ENCODE measurements around the gene MED16.
A peak's percentile ranks its signal among the peaks of the same experiment; 100 is the strongest.
"Not testable (repeated sequence)": the region's sequence is repeated elsewhere in the genome, so short reads cannot be mapped to it uniquely, and the experiment has no call there.

MED16 gene

GRCh38 chr19:861756-862580 is 31.0 kb downstream of the MED16 start:
- peak; percentile 38 for ATAC-seq (replicated peaks)
- H3K36me3 Mint-ChIP-seq (ENCODE audit: insufficient read depth) = peaks cover 9% of the 10 kb centered on the region
- peaks cover 0 to 12% of the 10 kb centered on the region in 2 donors for H3K27me3 Mint-ChIP-seq
- peak overlapping the region; percentile 73 to 79 for H3K4me3 Mint-ChIP-seq
- peaks cover 9 to 18% of the 10 kb centered on the region in 2 donors for H3K4me1 Mint-ChIP-seq (ENCODE audit: low read depth in 2 of 2)
- H3K9me3 Mint-ChIP-seq = no peaks in the 10 kb centered on the region
- peak; percentile 51 to 56 (median 54) for DNase-seq
- peak overlapping the region in 1 of 2 donors; percentile 52 for H3K27ac Mint-ChIP-seq

- Mint-ChIP-seq H3K4me3 (peak overlapping the region; percentile 73 to 79), H3K4me1 (ENCODE audit: low read depth in 2 of 2) (peaks cover 9 to 19% of the 10 kb centered on the region in 2 donors)
- ATAC-seq (replicated peaks) = no peak
These were observed 31.7 kb downstream of the MED16 start for GRCh38 chr19:861141-861755.

GRCh38 chr19:858868-859843 is 33.8 kb downstream of the MED16 start, which contains the start of gene CFD:
CFD (plus strand) TSS chr19:859664; CDS start chr19:859690, 26 bp downstream.
- Mint-ChIP-seq H3K27ac (no peak within 1 kb of the TSS), H3K9me3 (no peaks in the 10 kb centered on the region), H3K4me3 (peak within 1 kb of the TSS; percentile 44 to 45), H3K27me3 (peaks cover 0 to 12% of the 10 kb centered on the region in 2 donors), H3K4me1 (ENCODE audit: low read depth in 2 of 2) (peaks cover 9 to 19% of the 10 kb centered on the region in 2 donors), H3K36me3 (ENCODE audit: insufficient read depth) (peaks cover 7% of the 10 kb centered on the region)
- DNase-seq = no peak
- no peak for ATAC-seq (replicated peaks)

More at GRCh38 chr19:861141-861755, 31.7 kb downstream of the MED16 start:
- no peak for DNase-seq
- no peak overlapping the region for H3K27ac Mint-ChIP-seq
- H3K27me3 Mint-ChIP-seq = peaks cover 0 to 12% of the 10 kb centered on the region in 2 donors
- peaks cover 7% of the 10 kb centered on the region for H3K36me3 Mint-ChIP-seq (ENCODE audit: insufficient read depth)
- no peaks in the 10 kb centered on the region for H3K9me3 Mint-ChIP-seq

GRCh38 chr19:858284-858683 is 34.7 kb downstream of the MED16 start:
- Mint-ChIP-seq H3K27me3 (peaks cover 0 to 12% of the 10 kb centered on the region in 2 donors), H3K36me3 (ENCODE audit: insufficient read depth) (peaks cover 2% of the 10 kb centered on the region), H3K9me3 (no peaks in the 10 kb centered on the region), H3K4me3 (no peak overlapping the region), H3K27ac (no peak overlapping the region), H3K4me1 (ENCODE audit: low read depth in 2 of 2) (peaks cover 9 to 12% of the 10 kb centered on the region in 2 donors)
- DNase-seq (no peak), ATAC-seq (replicated peaks) (no peak)

- Mint-ChIP-seq H3K36me3 (ENCODE audit: insufficient read depth) (no peaks in the 10 kb centered on the region), H3K4me1 (ENCODE audit: low read depth in 2 of 2) (peaks cover 2 to 3% of the 10 kb centered on the region in 2 donors), H3K27me3 (peaks cover 0 to 20% of the 10 kb centered on the region in 2 donors), H3K27ac (no peak overlapping the region), H3K4me3 (no peak overlapping the region), H3K9me3 (no peaks in the 10 kb centered on the region)
- DNase-seq = no peak
- no peak for ATAC-seq (replicated peaks)
These were observed 37.3 kb downstream of the MED16 start for GRCh38 chr19:855566-856120.

GRCh38 chr19:855142-855541 is 37.8 kb downstream of the MED16 start:
- no peak for ATAC-seq (replicated peaks)
- no peak overlapping the region for H3K27ac Mint-ChIP-seq
- H3K36me3 Mint-ChIP-seq (ENCODE audit: insufficient read depth) = no peaks in the 10 kb centered on the region
- H3K4me1 Mint-ChIP-seq (ENCODE audit: low read depth in 2 of 2) = peaks cover 2 to 3% of the 10 kb centered on the region in 2 donors
- H3K27me3 Mint-ChIP-seq = peaks cover 0 to 20% of the 10 kb centered on the region in 2 donors
- no peak overlapping the region for H3K4me3 Mint-ChIP-seq
- DNase-seq = no peak
- no peaks in the 10 kb centered on the region for H3K9me3 Mint-ChIP-seq

- no peak for ATAC-seq (replicated peaks)
- H3K36me3 Mint-ChIP-seq (ENCODE audit: insufficient read depth) = no peaks in the 10 kb centered on the region
These were observed 38.4 kb downstream of the MED16 start for GRCh38 chr19:854549-854948.

GRCh38 chr19:853614-854220 is 39.3 kb downstream of the MED16 start:
- not testable (repeated sequence) for ATAC-seq (replicated peaks); H3K4me1 Mint-ChIP-seq (ENCODE audit: low read depth in 2 of 2); DNase-seq; H3K27ac Mint-ChIP-seq; H3K36me3 Mint-ChIP-seq (ENCODE audit: insufficient read depth); H3K4me3 Mint-ChIP-seq; H3K9me3 Mint-ChIP-seq
- peaks cover 3 to 34% of the 10 kb centered on the region in 2 donors for H3K27me3 Mint-ChIP-seq

More at GRCh38 chr19:854549-854948, 38.4 kb downstream of the MED16 start:
- Mint-ChIP-seq H3K27me3 (peaks cover 0 to 25% of the 10 kb centered on the region in 2 donors), H3K27ac (no peak overlapping the region), H3K4me1 (ENCODE audit: low read depth in 2 of 2) (peaks cover 2 to 3% of the 10 kb centered on the region in 2 donors), H3K9me3 (no peaks in the 10 kb centered on the region), H3K4me3 (no peak overlapping the region)
- DNase-seq = no peak

GRCh38 chr19:853014-853585 is 39.9 kb downstream of the MED16 start:
- Mint-ChIP-seq H3K4me3 (no peak overlapping the region), H3K4me1 (ENCODE audit: low read depth in 2 of 2) (peaks cover 2 to 3% of the 10 kb centered on the region in 2 donors), H3K9me3 (no peaks in the 10 kb centered on the region), H3K27me3 (peaks cover 9 to 37% of the 10 kb centered on the region in 2 donors), H3K27ac (no peak overlapping the region), H3K36me3 (ENCODE audit: insufficient read depth) (no peaks in the 10 kb centered on the region)
- no peak for DNase-seq
- ATAC-seq (replicated peaks) = no peak

GRCh38 chr19:852136-853013 is 40.6 kb downstream of the MED16 start, which contains the start of gene ELANE:
ELANE (plus strand) TSS chr19:852303; CDS start chr19:852329, 26 bp downstream.
- no peaks in the 10 kb centered on the region for H3K36me3 Mint-ChIP-seq (ENCODE audit: insufficient read depth)
- no peak for ATAC-seq (replicated peaks)
- no peak within 1 kb of the TSS for H3K27ac Mint-ChIP-seq
- H3K9me3 Mint-ChIP-seq = no peaks in the 10 kb centered on the region
- H3K4me3 Mint-ChIP-seq = no peak within 1 kb of the TSS
- H3K4me1 Mint-ChIP-seq (ENCODE audit: low read depth in 2 of 2) = peaks cover 1 to 3% of the 10 kb centered on the region in 2 donors
- peaks cover 15 to 37% of the 10 kb centered on the region in 2 donors for H3K27me3 Mint-ChIP-seq
- no peak for DNase-seq

GRCh38 chr19:850979-851335 is 42.0 kb downstream of the MED16 start:
- no peak for DNase-seq
- no peak for ATAC-seq (replicated peaks)
- Mint-ChIP-seq H3K9me3 (no peaks in the 10 kb centered on the region), H3K36me3 (ENCODE audit: insufficient read depth) (peaks cover 3% of the 10 kb centered on the region), H3K4me1 (ENCODE audit: low read depth in 2 of 2) (peaks cover 2 to 4% of the 10 kb centered on the region in 2 donors), H3K4me3 (no peak overlapping the region), H3K27ac (no peak overlapping the region), H3K27me3 (peaks cover 25 to 47% of the 10 kb centered on the region in 2 donors)
